Spleen (tissue), 11 donors: ENCODE data around the gene TMEM131. TPM values are rescaled to one million over a fixed set of nuclear protein-coding genes. Genes with fewer than 3 reads are reported as not detected.

Experiments
- DNase-seq: peaks from one replicate; pipeline ENCODE4 v3.0.0-alpha.2; 2020
- H3K27ac ChIP-seq, 8 donors: fragments of 200-600 bp; sonication (generic) in 7 of 8; 1 replicate in 4 of 8; 2 replicates in 4 of 8; pipeline versions ENCODE4 v1.5.0 to v1.8.0; 2016 to 2021; ENCODE audit warnings: inconsistent platforms in 4 of 8, mild to moderate bottlenecking in 4 of 8, moderate library complexity in 1 of 8
- H3K27me3 ChIP-seq, 7 donors: fragments of 200-600 bp; sonication (generic) in 6 of 7; replicated peaks in 1 of 7; 1 replicate in 4 of 7; 2 replicates in 3 of 7; pipeline versions ENCODE4 v1.5.0 to v1.8.0; 2016 to 2021; ENCODE audit warnings: inconsistent platforms in 3 of 7, mild to moderate bottlenecking in 1 of 7
- H3K36me3 ChIP-seq, 6 donors: fragments of 200-600 bp; sonication (generic) in 5 of 6; 1 replicate in 4 of 6; 2 replicates in 2 of 6; pipeline versions ENCODE4 v1.5.0 to v1.8.0; 2016 to 2021; ENCODE audit warnings: inconsistent platforms in 2 of 6
- H3K4me1 ChIP-seq, 6 donors: fragments of 200-600 bp; sonication (generic) in 5 of 6; 1 replicate in 3 of 6; 2 replicates in 3 of 6; pipeline versions ENCODE4 v1.5.0 to v1.8.0; 2016 to 2021; ENCODE audit warnings: inconsistent platforms in 3 of 6
- H3K4me3 ChIP-seq, 8 donors: fragments of 200-600 bp; sonication (generic) in 7 of 8; 1 replicate in 4 of 8; 2 replicates in 4 of 8; pipeline versions ENCODE4 v1.5.0 to v1.8.0; 2016 to 2021; ENCODE audit warnings: inconsistent platforms in 4 of 8, mild to moderate bottlenecking in 4 of 8, moderate library complexity in 2 of 8
- H3K9me3 ChIP-seq, 8 donors: fragments of 200-600 bp; sonication (generic) in 7 of 8; 1 replicate in 4 of 8; 2 replicates in 4 of 8; pipeline versions ENCODE4 v1.5.0 to v1.8.0; 2016 to 2021; ENCODE audit warnings: inconsistent platforms in 4 of 8
- POLR2A ChIP-seq, 3 donors: fragments of 450-650 bp; IDR thresholded peaks; one replicate each; pipeline ENCODE4 v1.5.1; 2017; ENCODE audit warnings: antibody characterized with exemption in 3 of 3, mild to moderate bottlenecking in 1 of 3
- POLR2AphosphoS5 ChIP-seq, 3 donors: sonication (generic); formaldehyde crosslinking; IDR thresholded peaks; one replicate each; pipeline ENCODE4 v1.5.1; 2017; ENCODE audit warnings: antibody characterized with exemption in 3 of 3
- WGBS, 5 donors: extraction: QIAGEN DNeasy Blood & Tissue Kit in 3 of 5; methylation state at CpG; one replicate each; pipeline versions ENCODE4 v1.1.5 to v1.1.7; 2013 to 2018; 5-methylcytosine and 5-hydroxymethylcytosine counted together
- intact Hi-C: fragments of 100-400 bp; cut with DNase I; formaldehyde crosslinking; loops from one replicate; pipeline ENCODE4 v1.15.0; 2023; ENCODE audit warnings: low total_unique reads
- polyA plus RNA-seq, 3 donors: library from polyadenylated mRNA; stranded (reverse); fragments of 200-250 nt; gene quantifications; one replicate each; pipeline ENCODE4 v1.2.1, GENCODE V29; 2013
- total RNA-seq, 7 donors: library from RNA; depleted of rRNA in 3 of 7; stranded (reverse); fragments of >200 nt in 3 of 7; fragmentation: NEBNext Ultra II Directional in 4 of 7; extraction: Animal tissue kit (Norgen Biotek cat#: 25700) in 4 of 7; gene quantifications; one replicate each; pipeline versions ENCODE4 v1.1.0 to v1.2.1, GENCODE V29; 2016 to 2021
- TF ChIP-seq, protein P1 (sequence below), 11 experiments: fragments of 200-600 bp in 7 of 11; fragments of 450-650 bp in 4 of 11; sonication (generic) in 4 of 11; IDR thresholded peaks in 8 of 11; conservative IDR thresholded peaks in 3 of 11; 1 replicate in 7 of 11; 2 replicates in 4 of 11; pipeline versions ENCODE4 v1.4.0 to v1.8.0; 2016 to 2021; ENCODE audit warnings: antibody characterized with exemption in 11 of 11, inconsistent platforms in 4 of 11, mild to moderate bottlenecking in 1 of 11
- donor health status: healthy with polysubstance abuse.
- donor health status: DM: no; HTN: no; CAD: no; lungs with moderate emphysema.
- donor health status: DM: no; HTN: no; CAD: no.
- donor health status: Bipolar disorder and iron deficiency.
- donor health status: healthy.
- donor health status: DM: no; HTN: no; CAD: no.
- donor health status: DM: yes; HTN: yes; CAD: no.

The TMEM131 gene
- total and polyA plus RNA-seq, 10 donors, result 9.2 to 74.0 (median 61.6) TPM

GRCh38 chr2:97714950-97715652 is 280.6 kb downstream of the TMEM131 start:
- Histone ChIP-seq H3K36me3 (no peaks in the 10 kb centered on the region), H3K27me3 (no peaks in the 10 kb centered on the region), H3K9me3 (no peaks in the 10 kb centered on the region), H3K27ac (peak overlapping the region in 6 of 8 donors; percentile 14 to 90 (median 76)), H3K4me1 (peaks cover 0 to 89% (median 41%) of the 10 kb centered on the region in 6 donors), H3K4me3 (peak overlapping the region; percentile 20 to 70 (median 39))
- TF ChIP-seq, protein P1, sequence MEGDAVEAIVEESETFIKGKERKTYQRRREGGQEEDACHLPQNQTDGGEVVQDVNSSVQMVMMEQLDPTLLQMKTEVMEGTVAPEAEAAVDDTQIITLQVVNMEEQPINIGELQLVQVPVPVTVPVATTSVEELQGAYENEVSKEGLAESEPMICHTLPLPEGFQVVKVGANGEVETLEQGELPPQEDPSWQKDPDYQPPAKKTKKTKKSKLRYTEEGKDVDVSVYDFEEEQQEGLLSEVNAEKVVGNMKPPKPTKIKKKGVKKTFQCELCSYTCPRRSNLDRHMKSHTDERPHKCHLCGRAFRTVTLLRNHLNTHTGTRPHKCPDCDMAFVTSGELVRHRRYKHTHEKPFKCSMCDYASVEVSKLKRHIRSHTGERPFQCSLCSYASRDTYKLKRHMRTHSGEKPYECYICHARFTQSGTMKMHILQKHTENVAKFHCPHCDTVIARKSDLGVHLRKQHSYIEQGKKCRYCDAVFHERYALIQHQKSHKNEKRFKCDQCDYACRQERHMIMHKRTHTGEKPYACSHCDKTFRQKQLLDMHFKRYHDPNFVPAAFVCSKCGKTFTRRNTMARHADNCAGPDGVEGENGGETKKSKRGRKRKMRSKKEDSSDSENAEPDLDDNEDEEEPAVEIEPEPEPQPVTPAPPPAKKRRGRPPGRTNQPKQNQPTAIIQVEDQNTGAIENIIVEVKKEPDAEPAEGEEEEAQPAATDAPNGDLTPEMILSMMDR (IDR thresholded peaks at IDR 0.05 in 8 of 11, conservative IDR thresholded peaks at IDR 0.05 in 3 of 11), result no peak
- TF ChIP-seq POLR2A (IDR thresholded peaks at IDR 0.05) (no peak), POLR2AphosphoS5 (IDR thresholded peaks at IDR 0.05) (no peak)
- intact Hi-C loops, result no loop called here
- WGBS, 5 donors, result 71 to 87% (median 77%) methylated on average over 12 to 13 of the region's 13 CpGs
- peak; percentile 74 for DNase-seq

DNA sequence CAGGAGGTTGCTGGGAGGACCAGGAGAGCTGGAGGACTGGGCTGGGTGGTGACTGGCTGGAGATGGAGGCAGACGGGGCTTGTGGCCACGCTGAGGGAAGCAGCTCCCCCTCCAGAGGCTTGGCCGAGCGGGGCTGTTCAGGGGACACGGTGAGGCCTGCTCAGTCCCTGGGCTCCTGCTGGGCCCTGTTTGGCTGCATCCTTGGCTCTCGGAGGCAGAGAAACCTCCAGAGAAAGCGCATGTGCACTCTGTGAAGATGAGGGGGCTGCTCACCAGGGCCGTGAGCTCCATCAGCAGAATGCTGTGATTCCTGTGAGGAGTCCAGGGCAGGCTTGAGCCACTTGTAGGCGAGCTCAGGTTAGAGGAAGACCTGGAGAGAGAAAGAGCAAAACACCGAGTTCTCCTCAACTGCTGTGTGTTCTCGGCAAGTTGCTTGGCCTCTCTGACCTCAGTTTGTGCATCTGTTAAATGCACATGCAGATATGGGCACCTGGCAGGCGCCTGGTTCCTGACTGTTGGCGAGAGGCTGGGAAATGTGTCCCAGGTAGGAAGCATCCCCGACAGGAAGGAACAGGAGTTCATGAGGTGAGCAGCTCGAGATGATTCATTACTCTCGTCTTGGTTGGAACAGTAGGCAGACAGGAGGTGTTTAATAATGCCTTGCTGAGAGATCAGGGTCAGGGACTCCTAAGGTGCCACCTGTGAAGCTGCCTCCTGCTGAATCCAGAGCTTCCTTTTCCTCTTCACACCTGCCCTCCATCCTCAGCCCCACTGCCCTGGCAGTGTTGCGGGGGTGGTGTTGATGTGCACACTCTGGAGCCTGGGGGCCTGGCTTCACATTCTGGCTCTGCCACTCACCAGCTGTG is 281.4 kb downstream of the TMEM131 start:
- peak overlapping the region; percentile 43 to 90 (median 70) for H3K27ac ChIP-seq
- peak; percentile 73 for DNase-seq
- 56 to 76% (median 71%) methylated on average over 17 of the region's 17 CpGs for WGBS, 5 donors

DNA sequence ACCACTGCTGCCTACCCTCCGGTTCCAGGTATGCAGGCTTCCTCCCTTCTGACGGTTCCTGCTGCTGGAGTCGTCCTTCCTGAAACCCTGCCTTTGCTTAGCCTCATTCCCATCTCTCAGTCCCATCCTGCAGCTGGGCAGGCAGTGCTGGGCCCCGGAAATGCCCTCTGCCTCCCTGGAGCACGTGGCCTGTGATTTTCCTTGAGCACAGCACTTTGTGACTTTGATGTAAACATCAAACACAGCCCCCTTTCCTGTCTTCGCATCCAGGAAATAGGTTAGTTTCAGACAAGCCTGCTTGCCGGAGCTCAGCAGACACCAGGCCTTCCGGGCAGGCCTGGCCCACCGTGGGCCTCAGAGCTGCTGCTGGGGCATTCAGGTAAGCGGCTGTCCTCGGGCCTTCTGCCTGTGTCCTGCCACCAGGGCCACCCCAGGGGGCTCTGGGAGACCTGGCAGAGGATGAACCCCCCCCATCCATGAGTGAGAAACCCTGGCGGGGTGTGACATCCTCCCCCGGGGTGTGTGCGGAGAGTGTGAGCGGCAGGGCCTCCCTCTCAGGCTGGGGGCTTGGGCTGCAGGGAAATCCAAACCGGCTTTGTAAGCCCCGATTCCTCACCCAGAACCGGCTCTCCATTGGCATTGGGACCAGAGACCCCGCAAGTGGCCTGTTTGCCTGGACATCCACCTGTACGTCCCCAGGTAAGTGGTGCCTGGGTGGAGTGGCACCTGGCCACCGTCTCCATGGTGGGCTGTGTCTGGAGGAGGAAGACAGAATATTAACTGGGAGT is 282.3 kb downstream of the TMEM131 start, which contains the start of gene ZAP70:
ZAP70 (plus strand) TSS at position 281 of the 788 bp plus-strand sequence. CDS start 10,461 bp downstream, outside the sequence.
- H3K27ac ChIP-seq, result peak within 1 kb of the TSS; percentile 43 to 90 (median 70)
- no peaks in the 10 kb centered on the region for H3K36me3 ChIP-seq
- TF ChIP-seq POLR2AphosphoS5 (IDR thresholded peaks at IDR 0.05), result peak; percentile 68 to 80 (median 70)
- TF ChIP-seq, protein P1 (IDR thresholded peaks at IDR 0.05 in 8 of 11, conservative IDR thresholded peaks at IDR 0.05 in 3 of 11), result no peak
- intact Hi-C loops, result no loop called here
- H3K4me3 ChIP-seq, result peak within 1 kb of the TSS; percentile 20 to 70 (median 39)
- WGBS, 5 donors, result 25 to 59% (median 52%) methylated on average over 14 to 21 of the region's 21 CpGs
- peaks cover 0 to 14% (median 0%) of the 10 kb centered on the region in 7 donors for H3K27me3 ChIP-seq
- H3K4me1 ChIP-seq, result peaks cover 0 to 79% (median 31%) of the 10 kb centered on the region in 6 donors
- no peaks in the 10 kb centered on the region for H3K9me3 ChIP-seq
- DNase-seq, result peak; percentile 85

More for the DNA sequence above, 281.4 kb downstream of the TMEM131 start:
- Histone ChIP-seq H3K9me3 (no peaks in the 10 kb centered on the region), H3K4me3 (peak overlapping the region; percentile 20 to 70 (median 39)), H3K27me3 (peaks cover 0 to 5% (median 0%) of the 10 kb centered on the region in 7 donors), H3K4me1 (peaks cover 0 to 87% (median 39%) of the 10 kb centered on the region in 6 donors), H3K36me3 (no peaks in the 10 kb centered on the region)
- intact Hi-C loops, result no loop called here
- TF ChIP-seq POLR2AphosphoS5 (IDR thresholded peaks at IDR 0.05) (no peak), POLR2A (IDR thresholded peaks at IDR 0.05) (no peak)
- TF ChIP-seq, protein P1 (IDR thresholded peaks at IDR 0.05 in 8 of 11, conservative IDR thresholded peaks at IDR 0.05 in 3 of 11), result no peak
